ENCODE results near the gene KLF15. TPM values are rescaled to one million over a fixed set of nuclear protein-coding genes. Genes with fewer than 3 reads are reported as not detected.

KLF15 gene
- total RNA-seq, 3 donors from 2014 or later (not counting 1 experiment from before 2014, with no cell fraction given), result 0.23 to 0.38 (median 0.36) TPM

DNA sequence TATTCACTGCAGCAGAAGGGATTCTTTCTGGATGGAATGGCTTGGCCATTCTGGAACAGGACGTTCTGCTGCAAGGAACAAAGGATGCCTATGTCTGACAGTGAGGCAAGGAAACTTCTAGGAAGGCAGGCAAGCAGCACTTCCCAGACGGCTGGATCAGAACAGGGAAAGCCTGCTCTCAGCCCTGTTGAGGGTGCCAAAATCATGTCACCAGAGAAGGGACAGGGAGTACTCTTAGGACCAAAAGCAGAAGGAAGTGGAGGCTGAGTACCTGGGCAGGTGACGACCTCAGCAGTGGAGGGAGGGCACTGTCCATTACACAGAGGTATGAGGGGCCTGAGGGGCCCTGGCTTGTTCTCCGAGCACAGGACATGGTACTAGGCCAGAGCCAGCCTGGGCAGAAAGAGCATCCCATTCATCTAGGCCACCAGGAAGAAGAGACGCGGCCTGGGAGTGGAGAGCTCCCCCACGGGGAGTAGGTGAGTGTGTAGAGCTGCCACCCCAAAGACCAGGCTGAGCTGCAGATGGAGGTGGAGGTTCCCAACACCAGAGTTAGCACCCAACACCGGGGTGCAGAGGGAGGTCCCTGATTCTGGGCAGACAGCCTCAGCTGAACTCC, 9.6 kb downstream of the KLF15 start:
- Histone ChIP-seq H3K4me1 (ENCODE audit: control insufficient read depth, insufficient read depth, low read length) (no peaks in the 10 kb centered on the region), H3K36me3 (ENCODE audit: control insufficient read depth, insufficient read depth, low read length) (no peaks in the 10 kb centered on the region), H3K27me3 (ENCODE audit: control insufficient read depth, insufficient read depth, low read length) (no peaks in the 10 kb centered on the region), H3K4me3 (ENCODE audit: low read length) (no peak overlapping the region), H3K9me3 (ENCODE audit: control insufficient read depth, insufficient read depth, low read length) (no peaks in the 10 kb centered on the region), H3K27ac (ENCODE audit: low read length) (no peak overlapping the region)
- intact Hi-C loops (cut with micrococcal nuclease), result no loop called here
- Mint-ChIP-seq H3K27ac (no peak overlapping the region), H3K36me3 (no peaks in the 10 kb centered on the region), H3K4me3 (no peak overlapping the region), H3K4me1 (peaks cover 0 to 8% of the 10 kb centered on the region in 2 donors), H3K9me3 (no peaks in the 10 kb centered on the region), H3K27me3 (ENCODE audit: low read depth in 2 of 2) (peaks cover 0 to 3% of the 10 kb centered on the region in 2 donors)
- TF ChIP-seq, protein P1, sequence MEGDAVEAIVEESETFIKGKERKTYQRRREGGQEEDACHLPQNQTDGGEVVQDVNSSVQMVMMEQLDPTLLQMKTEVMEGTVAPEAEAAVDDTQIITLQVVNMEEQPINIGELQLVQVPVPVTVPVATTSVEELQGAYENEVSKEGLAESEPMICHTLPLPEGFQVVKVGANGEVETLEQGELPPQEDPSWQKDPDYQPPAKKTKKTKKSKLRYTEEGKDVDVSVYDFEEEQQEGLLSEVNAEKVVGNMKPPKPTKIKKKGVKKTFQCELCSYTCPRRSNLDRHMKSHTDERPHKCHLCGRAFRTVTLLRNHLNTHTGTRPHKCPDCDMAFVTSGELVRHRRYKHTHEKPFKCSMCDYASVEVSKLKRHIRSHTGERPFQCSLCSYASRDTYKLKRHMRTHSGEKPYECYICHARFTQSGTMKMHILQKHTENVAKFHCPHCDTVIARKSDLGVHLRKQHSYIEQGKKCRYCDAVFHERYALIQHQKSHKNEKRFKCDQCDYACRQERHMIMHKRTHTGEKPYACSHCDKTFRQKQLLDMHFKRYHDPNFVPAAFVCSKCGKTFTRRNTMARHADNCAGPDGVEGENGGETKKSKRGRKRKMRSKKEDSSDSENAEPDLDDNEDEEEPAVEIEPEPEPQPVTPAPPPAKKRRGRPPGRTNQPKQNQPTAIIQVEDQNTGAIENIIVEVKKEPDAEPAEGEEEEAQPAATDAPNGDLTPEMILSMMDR (IDR thresholded peaks at IDR 0.05), result no peak
- ATAC-seq (no peak), DNase-seq (peak in 1 of 2 donors; percentile 8)
- 68% methylated on average over 8 of the region's 8 CpGs for WGBS (ENCODE audit: insufficient coverage)

DNA sequence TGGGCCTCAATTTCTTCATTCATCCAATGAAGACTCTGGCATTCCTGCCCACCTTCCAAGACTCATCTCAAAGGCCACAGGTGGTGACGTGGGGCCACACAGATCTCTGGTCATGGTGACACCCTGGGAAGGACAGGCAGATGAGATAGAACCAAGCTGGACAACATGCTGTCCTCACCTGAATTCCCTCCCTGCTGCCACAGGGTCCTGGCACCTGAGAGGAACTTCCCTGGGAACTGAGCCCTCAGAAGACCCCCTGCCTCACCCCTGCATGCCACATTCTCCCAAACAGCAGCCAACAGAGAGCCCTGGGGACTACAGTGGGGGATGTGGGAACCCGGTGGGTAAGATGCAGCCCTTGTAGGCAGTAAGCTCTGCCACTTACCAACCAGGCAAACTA, 10.7 kb downstream of the KLF15 start:
- H3K4me1 ChIP-seq (ENCODE audit: control insufficient read depth, insufficient read depth, low read length), result no peaks in the 10 kb centered on the region
- H3K9me3 ChIP-seq (ENCODE audit: control insufficient read depth, insufficient read depth, low read length), result no peaks in the 10 kb centered on the region
- TF ChIP-seq, protein P1 (IDR thresholded peaks at IDR 0.05), result no peak
- Mint-ChIP-seq H3K4me1 (peaks cover 0 to 8% of the 10 kb centered on the region in 2 donors), H3K36me3 (no peaks in the 10 kb centered on the region), H3K27me3 (ENCODE audit: low read depth in 2 of 2) (peaks cover 0 to 3% of the 10 kb centered on the region in 2 donors), H3K4me3 (no peak overlapping the region), H3K27ac (no peak overlapping the region), H3K9me3 (no peaks in the 10 kb centered on the region)
- no peak overlapping the region for H3K4me3 ChIP-seq (ENCODE audit: low read length)
- no peaks in the 10 kb centered on the region for H3K36me3 ChIP-seq (ENCODE audit: control insufficient read depth, insufficient read depth, low read length)
- WGBS (ENCODE audit: insufficient coverage), result 67% methylated on average over 2 of the region's 2 CpGs
- intact Hi-C loops (cut with micrococcal nuclease), result no loop called here
- no peak for ATAC-seq
- no peak overlapping the region for H3K27ac ChIP-seq (ENCODE audit: low read length)
- DNase-seq, result peak in 1 of 2 donors; percentile 1
- no peaks in the 10 kb centered on the region for H3K27me3 ChIP-seq (ENCODE audit: control insufficient read depth, insufficient read depth, low read length)

- 87% methylated on average over 5 of the region's 5 CpGs for WGBS (ENCODE audit: insufficient coverage)
- peaks cover 0 to 3% of the 10 kb centered on the region in 2 donors for H3K27me3 Mint-ChIP-seq (ENCODE audit: low read depth in 2 of 2)
- no peak overlapping the region for H3K4me3 Mint-ChIP-seq
- Histone ChIP-seq H3K4me3 (ENCODE audit: low read length) (no peak overlapping the region), H3K9me3 (ENCODE audit: control insufficient read depth, insufficient read depth, low read length) (no peaks in the 10 kb centered on the region), H3K4me1 (ENCODE audit: control insufficient read depth, insufficient read depth, low read length) (no peaks in the 10 kb centered on the region), H3K27ac (ENCODE audit: low read length) (no peak overlapping the region), H3K27me3 (ENCODE audit: control insufficient read depth, insufficient read depth, low read length) (no peaks in the 10 kb centered on the region), H3K36me3 (ENCODE audit: control insufficient read depth, insufficient read depth, low read length) (no peaks in the 10 kb centered on the region)
- TF ChIP-seq, protein P1 (IDR thresholded peaks at IDR 0.05), result no peak
- no peak overlapping the region for H3K27ac Mint-ChIP-seq
- no peak for ATAC-seq
- peak in 1 of 2 donors; percentile 10 for DNase-seq
- peaks cover 0 to 8% of the 10 kb centered on the region in 2 donors for H3K4me1 Mint-ChIP-seq
- intact Hi-C loops (cut with micrococcal nuclease), result no loop called here
- no peaks in the 10 kb centered on the region for H3K36me3 Mint-ChIP-seq
- no peaks in the 10 kb centered on the region for H3K9me3 Mint-ChIP-seq
Observed at GRCh38 chr3:126345641-126346460, 11.4 kb downstream of the KLF15 start.
